Fibroblast of the aortic adventitia (primary cell): Measurements from ENCODE around the gene TAS2R42. TPM values are rescaled to one million over a fixed set of nuclear protein-coding genes. Genes with fewer than 3 reads are reported as not detected.

Experiments
- DNase-seq: peaks from one replicate; pipeline ENCODE4 v3.0.0-alpha.2; 2010; ENCODE audit warnings: low read depth
- H3K4me3 ChIP-seq: 2 replicates; pipeline ENCODE4 v1.5.1; 2011; ENCODE audit warnings: low read depth, mild to moderate bottlenecking, control low read depth, low read length, moderate library complexity
- CTCF ChIP-seq: IDR thresholded peaks from 2 replicates; pipeline ENCODE4 v1.5.1; 2011; ENCODE audit warnings: mild to moderate bottlenecking, low read length, control low read depth, inconsistent platforms; ENCODE audit not compliant: insufficient read depth
- total RNA-seq: library from RNA; depleted of rRNA; stranded (reverse); fragments of >200 nt; gene quantifications from 2 replicates; pipeline ENCODE4 v1.2.3, GENCODE V29; 2012; ENCODE audit warnings: low replicate concordance

The TAS2R42 gene
- total RNA-seq, 1 donor, result not detected

DNA sequence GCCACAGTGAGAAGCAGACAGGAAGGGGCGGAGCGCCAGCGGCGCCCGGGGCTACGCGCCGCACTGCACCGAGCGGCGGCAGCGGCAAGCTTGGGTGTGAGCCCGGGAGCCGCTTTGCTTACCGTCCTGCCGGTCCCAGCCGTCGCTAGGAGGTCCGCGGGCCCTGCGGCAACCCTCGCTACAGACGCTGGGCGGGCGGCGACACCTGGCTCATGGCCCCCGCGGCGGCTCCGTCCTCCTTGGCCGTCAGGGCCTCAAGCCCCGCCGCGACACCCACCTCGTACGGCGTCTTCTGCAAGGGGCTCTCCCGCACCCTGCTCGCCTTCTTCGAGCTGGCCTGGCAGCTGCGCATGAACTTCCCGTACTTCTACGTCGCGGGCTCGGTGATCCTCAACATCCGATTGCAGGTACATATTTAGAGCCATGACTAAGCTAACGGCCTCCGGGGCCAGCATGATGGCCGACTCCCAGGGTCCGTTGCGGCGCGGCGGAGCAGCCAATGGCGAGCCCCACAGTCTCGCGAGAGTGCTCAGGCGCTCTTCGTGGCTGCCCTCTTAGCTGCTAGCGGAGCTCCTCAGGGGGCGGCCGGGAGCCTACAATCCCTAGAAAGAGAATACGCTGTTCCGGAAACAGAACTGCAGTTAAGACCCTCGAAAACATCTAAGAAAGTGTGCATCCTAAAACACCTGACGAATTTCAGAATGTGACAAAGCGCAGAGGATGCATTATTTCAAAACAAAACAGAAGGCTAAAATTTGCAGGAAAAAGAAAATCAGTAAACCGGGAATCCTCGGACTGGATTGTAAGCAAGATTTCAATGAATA is 15.4 kb downstream of the TAS2R42 start, which contains the start of gene SMIM10L1:
Gene SMIM10L1 (plus strand): TSS at position 50 of the 824 bp plus-strand sequence. CDS start 163 bp downstream, at position 213.
- peak; percentile 95 for DNase-seq
- TF ChIP-seq CTCF, result peak; percentile 14
- peak within 1 kb of the TSS; percentile 90 for H3K4me3 ChIP-seq

GRCh38 chr12:11170810-11171144 is 16.0 kb downstream of the TAS2R42 start:
- peak overlapping the region; percentile 90 for H3K4me3 ChIP-seq
- no peak for DNase-seq
- TF ChIP-seq CTCF, result no peak

- DNase-seq, result no peak
- no peak for TF ChIP-seq CTCF
Observed at GRCh38 chr12:11166300-11166699, 20.4 kb downstream of the TAS2R42 start.

GRCh38 chr12:11164384-11164783 is 22.4 kb downstream of the TAS2R42 start:
- no peak for DNase-seq
- TF ChIP-seq CTCF, result no peak
- no peak overlapping the region for H3K4me3 ChIP-seq

More at GRCh38 chr12:11166300-11166699, 20.4 kb downstream of the TAS2R42 start:
- no peak overlapping the region for H3K4me3 ChIP-seq

GRCh38 chr12:11162502-11162901 is 24.2 kb downstream of the TAS2R42 start:
- H3K4me3 ChIP-seq, result no peak overlapping the region
- no peak for TF ChIP-seq CTCF
- no peak for DNase-seq

- no peak for DNase-seq
- no peak for TF ChIP-seq CTCF
- no peak overlapping the region for H3K4me3 ChIP-seq
Observed at GRCh38 chr12:11158885-11159444, 27.8 kb downstream of the TAS2R42 start.
